Measurements from ENCODE around the gene ADARB2.
"Not testable (repeated sequence)": the region's sequence is repeated elsewhere in the genome, so short reads cannot be mapped to it uniquely, and the experiment has no call there.

Gene ADARB2

GRCh38 chr10:1548146-1548545, 189.2 kb downstream of the ADARB2 start:
- no peaks in the 10 kb centered on the region for H3K27me3 ChIP-seq (ENCODE audit: low read depth, low read length)
- H3K36me3 ChIP-seq (ENCODE audit: control insufficient read depth in 1 of 2, insufficient read depth in 2 of 2, low read length in 2 of 2) = no peaks in the 10 kb centered on the region
- no peaks in the 10 kb centered on the region for H3K4me1 ChIP-seq (ENCODE audit: control insufficient read depth in 1 of 2, insufficient read depth in 2 of 2, low read length in 2 of 2)
- no peak overlapping the region for H3K27ac ChIP-seq (ENCODE audit: low read length)
- H3K9me3 ChIP-seq (ENCODE audit: control insufficient read depth in 1 of 2, low read length in 2 of 2) = no peaks in the 10 kb centered on the region
- H3K4me3 ChIP-seq (ENCODE audit: low read depth in 1 of 2, low read length in 2 of 2) = no peak overlapping the region

- no peak overlapping the region for H3K27ac ChIP-seq (ENCODE audit: low read length)
- H3K9me3 ChIP-seq (ENCODE audit: control insufficient read depth in 1 of 2, low read length in 2 of 2) = no peaks in the 10 kb centered on the region
- H3K4me3 ChIP-seq (ENCODE audit: low read depth in 1 of 2, low read length in 2 of 2) = no peak overlapping the region
- no peaks in the 10 kb centered on the region for H3K36me3 ChIP-seq (ENCODE audit: control insufficient read depth in 1 of 2, insufficient read depth in 2 of 2, low read length in 2 of 2)
- H3K4me1 ChIP-seq (ENCODE audit: control insufficient read depth in 1 of 2, insufficient read depth in 2 of 2, low read length in 2 of 2) = no peaks in the 10 kb centered on the region
- no peaks in the 10 kb centered on the region for H3K27me3 ChIP-seq (ENCODE audit: low read depth, low read length)
Observed at GRCh38 chr10:1546431-1547110, 190.8 kb downstream of the ADARB2 start.

GRCh38 chr10:1545524-1545923, 191.8 kb downstream of the ADARB2 start:
- Histone ChIP-seq H3K4me1 (ENCODE audit: control insufficient read depth in 1 of 2, insufficient read depth in 2 of 2, low read length in 2 of 2) (no peaks in the 10 kb centered on the region), H3K9me3 (ENCODE audit: control insufficient read depth in 1 of 2, low read length in 2 of 2) (no peaks in the 10 kb centered on the region), H3K27me3 (ENCODE audit: low read depth, low read length) (no peaks in the 10 kb centered on the region), H3K27ac (ENCODE audit: low read length) (no peak overlapping the region), H3K4me3 (ENCODE audit: low read depth in 1 of 2, low read length in 2 of 2) (no peak overlapping the region), H3K36me3 (ENCODE audit: control insufficient read depth in 1 of 2, insufficient read depth in 2 of 2, low read length in 2 of 2) (no peaks in the 10 kb centered on the region)

GRCh38 chr10:1544929-1545328, 192.4 kb downstream of the ADARB2 start:
- Histone ChIP-seq H3K27ac (ENCODE audit: low read length) (no peak overlapping the region), H3K36me3 (ENCODE audit: control insufficient read depth in 1 of 2, insufficient read depth in 2 of 2, low read length in 2 of 2) (no peaks in the 10 kb centered on the region), H3K9me3 (ENCODE audit: control insufficient read depth in 1 of 2, low read length in 2 of 2) (no peaks in the 10 kb centered on the region), H3K4me1 (ENCODE audit: control insufficient read depth in 1 of 2, insufficient read depth in 2 of 2, low read length in 2 of 2) (no peaks in the 10 kb centered on the region), H3K4me3 (ENCODE audit: low read depth in 1 of 2, low read length in 2 of 2) (no peak overlapping the region), H3K27me3 (ENCODE audit: low read depth, low read length) (no peaks in the 10 kb centered on the region)

- no peak overlapping the region for H3K27ac ChIP-seq (ENCODE audit: low read length)
- H3K4me1 ChIP-seq (ENCODE audit: control insufficient read depth in 1 of 2, insufficient read depth in 2 of 2, low read length in 2 of 2) = no peaks in the 10 kb centered on the region
- no peaks in the 10 kb centered on the region for H3K27me3 ChIP-seq (ENCODE audit: low read depth, low read length)
- H3K36me3 ChIP-seq (ENCODE audit: control insufficient read depth in 1 of 2, insufficient read depth in 2 of 2, low read length in 2 of 2) = no peaks in the 10 kb centered on the region
- no peak overlapping the region for H3K4me3 ChIP-seq (ENCODE audit: low read depth in 1 of 2, low read length in 2 of 2)
- H3K9me3 ChIP-seq (ENCODE audit: control insufficient read depth in 1 of 2, low read length in 2 of 2) = no peaks in the 10 kb centered on the region
Observed at GRCh38 chr10:1544209-1544673, 193.1 kb downstream of the ADARB2 start.

GRCh38 chr10:1543596-1543995, 193.7 kb downstream of the ADARB2 start:
- Histone ChIP-seq H3K4me3 (ENCODE audit: low read depth in 1 of 2, low read length in 2 of 2) (no peak overlapping the region), H3K36me3 (ENCODE audit: control insufficient read depth in 1 of 2, insufficient read depth in 2 of 2, low read length in 2 of 2) (no peaks in the 10 kb centered on the region), H3K9me3 (ENCODE audit: control insufficient read depth in 1 of 2, low read length in 2 of 2) (no peaks in the 10 kb centered on the region), H3K4me1 (ENCODE audit: control insufficient read depth in 1 of 2, insufficient read depth in 2 of 2, low read length in 2 of 2) (no peaks in the 10 kb centered on the region), H3K27ac (ENCODE audit: low read length) (no peak overlapping the region), H3K27me3 (ENCODE audit: low read depth, low read length) (no peaks in the 10 kb centered on the region)

- Histone ChIP-seq H3K27me3 (ENCODE audit: low read depth, low read length) (no peaks in the 10 kb centered on the region), H3K4me3 (ENCODE audit: low read depth in 1 of 2, low read length in 2 of 2) (no peak overlapping the region), H3K27ac (ENCODE audit: low read length) (no peak overlapping the region), H3K36me3 (ENCODE audit: control insufficient read depth in 1 of 2, insufficient read depth in 2 of 2, low read length in 2 of 2) (no peaks in the 10 kb centered on the region), H3K9me3 (ENCODE audit: control insufficient read depth in 1 of 2, low read length in 2 of 2) (no peaks in the 10 kb centered on the region), H3K4me1 (ENCODE audit: control insufficient read depth in 1 of 2, insufficient read depth in 2 of 2, low read length in 2 of 2) (no peaks in the 10 kb centered on the region)
Observed at GRCh38 chr10:1542941-1543340, 194.4 kb downstream of the ADARB2 start.

GRCh38 chr10:1540144-1540543, 197.2 kb downstream of the ADARB2 start:
- no peaks in the 10 kb centered on the region for H3K9me3 ChIP-seq (ENCODE audit: control insufficient read depth in 1 of 2, low read length in 2 of 2)
- H3K36me3 ChIP-seq (ENCODE audit: control insufficient read depth in 1 of 2, insufficient read depth in 2 of 2, low read length in 2 of 2) = no peaks in the 10 kb centered on the region
- H3K4me3 ChIP-seq (ENCODE audit: low read depth in 1 of 2, low read length in 2 of 2) = no peak overlapping the region
- no peaks in the 10 kb centered on the region for H3K27me3 ChIP-seq (ENCODE audit: low read depth, low read length)
- H3K4me1 ChIP-seq (ENCODE audit: control insufficient read depth in 1 of 2, insufficient read depth in 2 of 2, low read length in 2 of 2) = no peaks in the 10 kb centered on the region
- no peak overlapping the region for H3K27ac ChIP-seq (ENCODE audit: low read length)

GRCh38 chr10:1539216-1539615, 198.1 kb downstream of the ADARB2 start:
- Histone ChIP-seq H3K4me1 (ENCODE audit: control insufficient read depth in 1 of 2, insufficient read depth in 2 of 2, low read length in 2 of 2) (no peaks in the 10 kb centered on the region), H3K27ac (ENCODE audit: low read length) (no peak overlapping the region), H3K27me3 (ENCODE audit: low read depth, low read length) (no peaks in the 10 kb centered on the region), H3K36me3 (ENCODE audit: control insufficient read depth in 1 of 2, insufficient read depth in 2 of 2, low read length in 2 of 2) (no peaks in the 10 kb centered on the region), H3K9me3 (ENCODE audit: control insufficient read depth in 1 of 2, low read length in 2 of 2) (no peaks in the 10 kb centered on the region), H3K4me3 (ENCODE audit: low read depth in 1 of 2, low read length in 2 of 2) (no peak overlapping the region)

- Histone ChIP-seq H3K27me3 (ENCODE audit: low read depth, low read length) (no peaks in the 10 kb centered on the region), H3K27ac (ENCODE audit: low read length) (no peak overlapping the region), H3K36me3 (ENCODE audit: control insufficient read depth in 1 of 2, insufficient read depth in 2 of 2, low read length in 2 of 2) (no peaks in the 10 kb centered on the region), H3K9me3 (ENCODE audit: control insufficient read depth in 1 of 2, low read length in 2 of 2) (no peaks in the 10 kb centered on the region), H3K4me3 (ENCODE audit: low read depth in 1 of 2, low read length in 2 of 2) (no peak overlapping the region), H3K4me1 (ENCODE audit: control insufficient read depth in 1 of 2, insufficient read depth in 2 of 2, low read length in 2 of 2) (no peaks in the 10 kb centered on the region)
Observed at GRCh38 chr10:1538531-1539061, 198.7 kb downstream of the ADARB2 start.

GRCh38 chr10:1538121-1538520, 199.2 kb downstream of the ADARB2 start:
- Histone ChIP-seq H3K36me3 (ENCODE audit: control insufficient read depth in 1 of 2, insufficient read depth in 2 of 2, low read length in 2 of 2) (no peaks in the 10 kb centered on the region), H3K27ac (ENCODE audit: low read length) (no peak overlapping the region), H3K9me3 (ENCODE audit: control insufficient read depth in 1 of 2, low read length in 2 of 2) (no peaks in the 10 kb centered on the region), H3K4me3 (ENCODE audit: low read depth in 1 of 2, low read length in 2 of 2) (no peak overlapping the region), H3K27me3 (ENCODE audit: low read depth, low read length) (no peaks in the 10 kb centered on the region), H3K4me1 (ENCODE audit: control insufficient read depth in 1 of 2, insufficient read depth in 2 of 2, low read length in 2 of 2) (no peaks in the 10 kb centered on the region)

- H3K4me1 ChIP-seq (ENCODE audit: control insufficient read depth in 1 of 2, insufficient read depth in 2 of 2, low read length in 2 of 2); H3K27ac ChIP-seq (ENCODE audit: low read length); H3K4me3 ChIP-seq (ENCODE audit: low read depth in 1 of 2, low read length in 2 of 2); H3K36me3 ChIP-seq (ENCODE audit: control insufficient read depth in 1 of 2, insufficient read depth in 2 of 2, low read length in 2 of 2); H3K27me3 ChIP-seq (ENCODE audit: low read depth, low read length); H3K9me3 ChIP-seq (ENCODE audit: control insufficient read depth in 1 of 2, low read length in 2 of 2): not testable (repeated sequence)
Observed at GRCh38 chr10:1537449-1537848, 199.9 kb downstream of the ADARB2 start.

All from muscle layer of duodenum (tissue), 2 donors.